ENCODE data around the gene COMMD9. TPM values are rescaled to one million over a fixed set of nuclear protein-coding genes. Genes with fewer than 3 reads are reported as not detected.
A peak's percentile ranks its signal among the peaks of the same experiment; 100 is the strongest.

COMMD9 gene
- total RNA-seq, 1 donor from 2014 or later: 33.9 TPM

- DNase-seq (ENCODE audit: low spot score): no peak
Measured at GRCh38 chr11:36264011-36264972, 24.9 kb downstream of the COMMD9 start.

GRCh38 chr11:36261094-36261493 lies 28.1 kb downstream of the COMMD9 start:
- no peak for DNase-seq (ENCODE audit: low spot score)
- intact Hi-C loops (cut with DNase I): loop anchor here (5.0 to 10.0 kb wide), 2 partner anchors 126 to 774 kb away; no protein-coding TSS in a partner anchor

More at GRCh38 chr11:36264011-36264972, 24.9 kb downstream of the COMMD9 start:
- intact Hi-C loops (cut with DNase I): loop anchor here (5.0 to 10.0 kb wide), 2 partner anchors 129 to 777 kb away; no protein-coding TSS in a partner anchor

- no peak for DNase-seq (ENCODE audit: low spot score)
- intact Hi-C loops (cut with DNase I): loop anchor here (5.0 kb wide), 2 partner anchors 217 to 642 kb away; partner anchors contain the start of gene FJX1
Measured at GRCh38 chr11:36258730-36259360, 30.4 kb downstream of the COMMD9 start.

GRCh38 chr11:36257351-36257750 lies 31.9 kb downstream of the COMMD9 start:
- intact Hi-C loops (cut with DNase I): loop anchor here (5.0 kb wide), 2 partner anchors 215 to 640 kb away; partner anchors contain the start of gene FJX1
- DNase-seq (ENCODE audit: low spot score): no peak

- DNase-seq (ENCODE audit: low spot score): no peak
- intact Hi-C loops (cut with DNase I): loop anchor here (5.0 kb wide), 2 partner anchors 212 to 637 kb away; partner anchors contain the start of gene FJX1
Measured at GRCh38 chr11:36254713-36255112, 34.5 kb downstream of the COMMD9 start.

- no peak for DNase-seq (ENCODE audit: low spot score)
- intact Hi-C loops (cut with DNase I): no loop called here
Measured at GRCh38 chr11:36253238-36253637, 36.0 kb downstream of the COMMD9 start.

- intact Hi-C loops (cut with DNase I): no loop called here
- peak; percentile 39 for DNase-seq (ENCODE audit: low spot score)
Measured at GRCh38 chr11:36251823-36252222, 37.4 kb downstream of the COMMD9 start.

- no peak for DNase-seq (ENCODE audit: low spot score)
- intact Hi-C loops (cut with DNase I): no loop called here
Measured at GRCh38 chr11:36249246-36249645, 40.0 kb downstream of the COMMD9 start.

GRCh38 chr11:36248436-36248835 lies 40.8 kb downstream of the COMMD9 start:
- intact Hi-C loops (cut with DNase I): no loop called here
- DNase-seq (ENCODE audit: low spot score): no peak

GRCh38 chr11:36247493-36247892 lies 41.7 kb downstream of the COMMD9 start:
- DNase-seq (ENCODE audit: low spot score): peak; percentile 29
- intact Hi-C loops (cut with DNase I): no loop called here

- DNase-seq (ENCODE audit: low spot score): no peak
- intact Hi-C loops (cut with DNase I): no loop called here
Measured at GRCh38 chr11:36243641-36244040, 45.6 kb downstream of the COMMD9 start.

- intact Hi-C loops (cut with DNase I): no loop called here
- DNase-seq (ENCODE audit: low spot score): no peak
Measured at GRCh38 chr11:36241497-36241896, 47.7 kb downstream of the COMMD9 start.

- intact Hi-C loops (cut with DNase I): no loop called here
- no peak for DNase-seq (ENCODE audit: low spot score)
Measured at GRCh38 chr11:36240801-36241200, 48.4 kb downstream of the COMMD9 start.

- DNase-seq (ENCODE audit: low spot score): no peak
- intact Hi-C loops (cut with DNase I): no loop called here
Measured at GRCh38 chr11:36240173-36240572, 49.1 kb downstream of the COMMD9 start.

GRCh38 chr11:36239636-36240035 lies 49.6 kb downstream of the COMMD9 start:
- intact Hi-C loops (cut with DNase I): no loop called here
- DNase-seq (ENCODE audit: low spot score): no peak

- DNase-seq (ENCODE audit: low spot score): no peak
- intact Hi-C loops (cut with DNase I): no loop called here
Measured at GRCh38 chr11:36238881-36239280, 50.3 kb downstream of the COMMD9 start.

GRCh38 chr11:36238036-36238631 lies 51.1 kb downstream of the COMMD9 start:
- no peak for DNase-seq (ENCODE audit: low spot score)
- intact Hi-C loops (cut with DNase I): no loop called here

- no peak for DNase-seq (ENCODE audit: low spot score)
- intact Hi-C loops (cut with DNase I): no loop called here
Measured at GRCh38 chr11:36237391-36237790, 51.8 kb downstream of the COMMD9 start.

GRCh38 chr11:36235750-36236149 lies 53.5 kb downstream of the COMMD9 start:
- DNase-seq (ENCODE audit: low spot score): no peak
- intact Hi-C loops (cut with DNase I): no loop called here

GRCh38 chr11:36234825-36235224 lies 54.4 kb downstream of the COMMD9 start:
- intact Hi-C loops (cut with DNase I): no loop called here
- DNase-seq (ENCODE audit: low spot score): no peak
